ENCODE measurements around the gene IL17RB. TPM values are rescaled to one million over a fixed set of nuclear protein-coding genes. Genes with fewer than 3 reads are reported as not detected.

IL17RB gene, protein sequence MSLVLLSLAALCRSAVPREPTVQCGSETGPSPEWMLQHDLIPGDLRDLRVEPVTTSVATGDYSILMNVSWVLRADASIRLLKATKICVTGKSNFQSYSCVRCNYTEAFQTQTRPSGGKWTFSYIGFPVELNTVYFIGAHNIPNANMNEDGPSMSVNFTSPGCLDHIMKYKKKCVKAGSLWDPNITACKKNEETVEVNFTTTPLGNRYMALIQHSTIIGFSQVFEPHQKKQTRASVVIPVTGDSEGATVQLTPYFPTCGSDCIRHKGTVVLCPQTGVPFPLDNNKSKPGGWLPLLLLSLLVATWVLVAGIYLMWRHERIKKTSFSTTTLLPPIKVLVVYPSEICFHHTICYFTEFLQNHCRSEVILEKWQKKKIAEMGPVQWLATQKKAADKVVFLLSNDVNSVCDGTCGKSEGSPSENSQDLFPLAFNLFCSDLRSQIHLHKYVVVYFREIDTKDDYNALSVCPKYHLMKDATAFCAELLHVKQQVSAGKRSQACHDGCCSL
- total RNA-seq (2021) (not detected in 2 replicates), Bru-seq, nascent RNA (percentile 8 among the genes with signal in this experiment), BruChase-seq, experiment 1, labeled RNA remaining after a 2-hour chase (percentile 8 among the genes with signal in this experiment), BruChase-seq, experiment 2, labeled RNA remaining after a 6-hour chase (percentile 4 among the genes with signal in this experiment)
- long read RNA-seq = 0 reads

DNA sequence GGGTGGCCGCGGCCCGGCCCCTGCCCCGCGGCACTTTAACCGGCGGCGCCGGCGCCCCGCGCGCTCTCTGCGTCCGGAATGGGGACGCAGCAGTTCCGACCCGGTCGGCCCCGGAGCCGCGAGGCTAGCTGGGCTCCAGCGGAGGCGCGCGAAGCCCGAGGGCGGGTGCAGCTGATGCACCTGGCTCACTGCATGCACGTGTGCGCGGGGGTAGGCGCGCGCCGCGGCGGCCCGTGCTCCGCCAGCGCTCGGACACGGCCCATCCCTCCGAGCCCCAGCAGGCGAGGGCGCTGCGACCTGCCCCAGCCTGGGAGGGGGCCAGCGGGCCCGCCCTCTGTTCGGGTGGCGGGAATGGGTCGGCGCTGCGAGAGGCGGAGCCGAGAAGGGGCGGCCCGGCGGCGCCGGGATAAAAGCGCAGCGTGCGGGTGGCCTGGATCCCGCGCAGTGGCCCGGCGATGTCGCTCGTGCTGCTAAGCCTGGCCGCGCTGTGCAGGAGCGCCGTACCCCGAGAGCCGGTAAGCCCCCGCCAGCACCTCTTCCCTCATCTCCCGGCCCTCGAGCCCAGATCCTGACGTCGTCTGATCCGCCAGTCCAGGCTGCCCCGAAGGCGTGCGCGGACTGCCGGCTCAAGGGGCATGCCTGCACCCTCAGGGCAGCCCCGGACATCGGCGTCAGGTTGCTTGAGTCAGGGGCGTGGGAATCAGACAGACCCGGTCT is at the start of gene IL17RB, which contains the start of gene CHDH:
IL17RB (plus strand) TSS at position 435 of the 717 bp plus-strand sequence; CDS start at position 456, 21 bp downstream.
CHDH (minus strand) TSS at position 286 of the 717 bp plus-strand sequence. CDS start 22,411 bp downstream, outside the sequence.
- intact Hi-C loops (cut with micrococcal nuclease; ENCODE audit: unreplicated experiment) = no loop called here
- no TSS peak for BruUV-seq (replicated peaks)
- CTCF ChIA-PET = no interaction called here

DNA sequence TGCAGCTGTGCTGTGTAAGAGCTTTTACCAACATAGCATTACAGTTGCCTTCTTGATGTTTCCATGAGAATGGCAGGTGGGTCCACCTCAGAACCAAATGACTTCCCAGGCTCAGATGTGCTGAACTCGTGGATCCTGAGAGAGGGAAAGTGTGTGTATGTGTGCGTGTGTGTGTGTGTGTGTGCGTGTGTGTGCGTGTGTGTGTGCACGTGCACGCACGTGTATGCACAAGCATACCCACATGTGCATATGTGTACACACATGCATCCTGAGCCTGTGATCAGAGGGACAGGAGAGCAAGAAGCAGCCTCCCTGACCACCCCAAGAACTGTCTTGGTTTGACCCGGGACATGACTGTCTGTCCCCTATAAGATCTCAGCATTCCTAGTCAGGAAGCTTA is 48.2 kb upstream of the IL17RB start:
- H3K4me1 ChIP-seq (ENCODE audit: insufficient read depth, low read length, poor library complexity, severe bottlenecking) = no peaks in the 10 kb centered on the region
- H3K4me3 ChIP-seq (ENCODE audit: low read depth, low read length, poor library complexity, severe bottlenecking) = no peak overlapping the region
- CTCF ChIA-PET = no interaction called here
- H3K36me3 ChIP-seq (ENCODE audit: insufficient read depth, low read length, poor library complexity, severe bottlenecking) = no peaks in the 10 kb centered on the region
- no peaks in the 10 kb centered on the region for H3K27me3 ChIP-seq (replicated peaks; ENCODE audit: insufficient read depth, low read depth, low read length, poor library complexity)
- intact Hi-C loops (cut with micrococcal nuclease; ENCODE audit: unreplicated experiment) = no loop called here
- no peak for TF ChIP-seq EZH2 (IDR thresholded peaks at IDR 0.05; ENCODE audit: borderline replicate concordance, low read depth, low read length, poor library complexity, severe bottlenecking)
- TF ChIP-seq, protein P1, sequence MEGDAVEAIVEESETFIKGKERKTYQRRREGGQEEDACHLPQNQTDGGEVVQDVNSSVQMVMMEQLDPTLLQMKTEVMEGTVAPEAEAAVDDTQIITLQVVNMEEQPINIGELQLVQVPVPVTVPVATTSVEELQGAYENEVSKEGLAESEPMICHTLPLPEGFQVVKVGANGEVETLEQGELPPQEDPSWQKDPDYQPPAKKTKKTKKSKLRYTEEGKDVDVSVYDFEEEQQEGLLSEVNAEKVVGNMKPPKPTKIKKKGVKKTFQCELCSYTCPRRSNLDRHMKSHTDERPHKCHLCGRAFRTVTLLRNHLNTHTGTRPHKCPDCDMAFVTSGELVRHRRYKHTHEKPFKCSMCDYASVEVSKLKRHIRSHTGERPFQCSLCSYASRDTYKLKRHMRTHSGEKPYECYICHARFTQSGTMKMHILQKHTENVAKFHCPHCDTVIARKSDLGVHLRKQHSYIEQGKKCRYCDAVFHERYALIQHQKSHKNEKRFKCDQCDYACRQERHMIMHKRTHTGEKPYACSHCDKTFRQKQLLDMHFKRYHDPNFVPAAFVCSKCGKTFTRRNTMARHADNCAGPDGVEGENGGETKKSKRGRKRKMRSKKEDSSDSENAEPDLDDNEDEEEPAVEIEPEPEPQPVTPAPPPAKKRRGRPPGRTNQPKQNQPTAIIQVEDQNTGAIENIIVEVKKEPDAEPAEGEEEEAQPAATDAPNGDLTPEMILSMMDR (conservative IDR thresholded peaks at IDR 0.05; ENCODE audit: low read depth, low read length) = no peak
- no peak overlapping the region for H3K27ac ChIP-seq (ENCODE audit: low read depth, low read length, poor library complexity, severe bottlenecking)
- no peaks in the 10 kb centered on the region for H3K9me3 ChIP-seq (ENCODE audit: low read depth, low read length, poor library complexity, severe bottlenecking)
- POLR2A ChIA-PET (ENCODE audit: low non-redundant PET) = no interaction called here
- no TSS peak for BruUV-seq (replicated peaks)
- DNase-seq (ENCODE audit: low spot score) = no peak

More for the DNA sequence above, at the start of gene IL17RB, which contains the start of gene CHDH:
- no peak for DNase-seq (ENCODE audit: low spot score)
- Histone ChIP-seq H3K27me3 (replicated peaks; ENCODE audit: insufficient read depth, low read depth, low read length, poor library complexity) (peaks cover 33% of the 10 kb centered on the region), H3K4me3 (ENCODE audit: low read depth, low read length, poor library complexity, severe bottlenecking) (peak within 1 kb of the TSS; percentile 29), H3K36me3 (ENCODE audit: insufficient read depth, low read length, poor library complexity, severe bottlenecking) (no peaks in the 10 kb centered on the region), H3K27ac (ENCODE audit: low read depth, low read length, poor library complexity, severe bottlenecking) (no peak within 1 kb of the TSS), H3K4me1 (ENCODE audit: insufficient read depth, low read length, poor library complexity, severe bottlenecking) (no peaks in the 10 kb centered on the region), H3K9me3 (ENCODE audit: low read depth, low read length, poor library complexity, severe bottlenecking) (no peaks in the 10 kb centered on the region)
- TF ChIP-seq EZH2 (IDR thresholded peaks at IDR 0.05; ENCODE audit: borderline replicate concordance, low read depth, low read length, poor library complexity, severe bottlenecking) = peak; percentile 77
- TF ChIP-seq, protein P1 (conservative IDR thresholded peaks at IDR 0.05; ENCODE audit: low read depth, low read length) = no peak
- POLR2A ChIA-PET (ENCODE audit: low non-redundant PET) = no interaction called here

DNA sequence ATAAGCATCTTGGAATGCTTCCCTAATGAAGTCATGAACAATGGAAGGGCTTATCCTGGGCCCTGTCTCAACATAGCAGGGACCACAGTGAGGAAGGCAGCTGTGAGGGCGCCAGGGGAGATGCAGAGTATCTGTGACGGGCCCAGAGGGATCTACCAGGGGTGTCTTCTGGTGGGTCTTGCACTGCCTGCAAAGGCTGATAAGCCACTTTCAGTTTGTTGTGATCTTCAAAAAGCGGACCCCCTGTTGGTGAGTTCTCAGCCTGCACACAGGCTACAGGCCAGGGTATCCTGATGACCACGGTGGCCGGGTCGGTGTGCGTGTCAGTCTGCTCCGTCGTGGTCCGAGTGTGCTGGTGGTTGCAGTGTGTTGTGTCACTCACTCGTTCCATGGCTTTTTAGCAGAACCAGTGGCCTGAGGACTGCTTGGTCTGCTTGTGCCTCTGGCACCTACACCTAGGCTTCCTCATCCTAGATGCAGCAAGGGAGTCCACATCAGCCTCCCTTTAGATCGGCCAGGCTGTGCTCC is 47.0 kb upstream of the IL17RB start:
- no peak overlapping the region for H3K27ac ChIP-seq (ENCODE audit: low read depth, low read length, poor library complexity, severe bottlenecking)
- DNase-seq (ENCODE audit: low spot score) = no peak
- ChIA-PET CTCF (no interaction called here), POLR2A (ENCODE audit: low non-redundant PET) (no interaction called here)
- H3K36me3 ChIP-seq (ENCODE audit: insufficient read depth, low read length, poor library complexity, severe bottlenecking) = no peaks in the 10 kb centered on the region
- H3K4me1 ChIP-seq (ENCODE audit: insufficient read depth, low read length, poor library complexity, severe bottlenecking) = no peaks in the 10 kb centered on the region
- no peak overlapping the region for H3K4me3 ChIP-seq (ENCODE audit: low read depth, low read length, poor library complexity, severe bottlenecking)
- intact Hi-C loops (cut with micrococcal nuclease; ENCODE audit: unreplicated experiment) = no loop called here
- BruUV-seq (replicated peaks) = no TSS peak
- H3K9me3 ChIP-seq (ENCODE audit: low read depth, low read length, poor library complexity, severe bottlenecking) = no peaks in the 10 kb centered on the region
- H3K27me3 ChIP-seq (replicated peaks; ENCODE audit: insufficient read depth, low read depth, low read length, poor library complexity) = no peaks in the 10 kb centered on the region
- no peak for TF ChIP-seq EZH2 (IDR thresholded peaks at IDR 0.05; ENCODE audit: borderline replicate concordance, low read depth, low read length, poor library complexity, severe bottlenecking)
- TF ChIP-seq, protein P1 (conservative IDR thresholded peaks at IDR 0.05; ENCODE audit: low read depth, low read length) = no peak
